HG02678 (cell line): Measurements from ENCODE around the gene CLPSL1.
A peak's percentile ranks its signal among the peaks of the same experiment; 100 is the strongest.
"Not testable (repeated sequence)": the region's sequence is repeated elsewhere in the genome, so short reads cannot be mapped to it uniquely, and the experiment has no call there.

ENCODE experiments used
- ATAC-seq: cut with Tn5 transposase; IDR thresholded peaks from one replicate; pipeline ENCODE4 v1.9.1; 2021; ENCODE audit warnings: mild to moderate bottlenecking, moderate library complexity; ENCODE audit not compliant: unreplicated experiment

Gene CLPSL1, protein sequence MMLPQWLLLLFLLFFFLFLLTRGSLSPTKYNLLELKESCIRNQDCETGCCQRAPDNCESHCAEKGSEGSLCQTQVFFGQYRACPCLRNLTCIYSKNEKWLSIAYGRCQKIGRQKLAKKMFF

DNA sequence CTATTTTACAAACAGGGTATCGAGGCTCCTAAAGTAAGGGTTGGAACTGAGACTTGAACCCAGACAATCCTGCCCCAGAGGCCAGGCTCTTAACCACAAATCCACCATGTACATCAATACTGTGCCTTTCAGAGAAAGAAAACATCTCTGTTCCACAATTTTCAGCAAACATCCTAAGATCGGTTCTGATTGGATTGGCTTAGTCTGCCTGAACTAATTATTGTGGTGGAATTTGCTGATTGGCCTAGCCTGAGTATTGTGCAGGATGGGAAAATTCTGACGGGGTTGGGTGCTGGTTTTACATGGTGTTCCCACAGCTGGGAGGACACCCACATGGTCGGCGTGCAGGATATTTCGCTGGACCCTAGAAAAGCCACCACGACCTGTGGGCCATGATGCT, at the start of gene CLPSL1:
Gene CLPSL1, plus strand, starts transcription at position 301 of the 400 bp plus-strand sequence. Its CDS starts 92 bp downstream, at position 393.
- no peak for ATAC-seq

DNA sequence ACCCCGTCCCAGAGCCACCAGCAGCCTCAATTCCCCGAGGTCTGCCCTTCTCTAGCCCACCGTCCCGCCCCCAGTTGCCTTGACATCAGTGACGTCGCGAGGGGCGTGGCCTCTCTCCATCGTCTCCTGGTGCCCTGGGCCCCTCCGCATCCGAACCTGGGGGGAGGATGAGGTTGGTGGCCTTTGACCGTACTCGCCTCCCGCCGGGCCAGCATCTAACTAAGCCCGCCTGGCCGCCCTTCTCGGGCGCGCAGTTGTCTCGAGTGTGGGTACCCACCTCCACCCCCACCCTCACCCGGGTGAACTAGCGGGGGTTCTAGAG, 49.4 kb upstream of the CLPSL1 start:
- peak; percentile 49 for ATAC-seq

DNA sequence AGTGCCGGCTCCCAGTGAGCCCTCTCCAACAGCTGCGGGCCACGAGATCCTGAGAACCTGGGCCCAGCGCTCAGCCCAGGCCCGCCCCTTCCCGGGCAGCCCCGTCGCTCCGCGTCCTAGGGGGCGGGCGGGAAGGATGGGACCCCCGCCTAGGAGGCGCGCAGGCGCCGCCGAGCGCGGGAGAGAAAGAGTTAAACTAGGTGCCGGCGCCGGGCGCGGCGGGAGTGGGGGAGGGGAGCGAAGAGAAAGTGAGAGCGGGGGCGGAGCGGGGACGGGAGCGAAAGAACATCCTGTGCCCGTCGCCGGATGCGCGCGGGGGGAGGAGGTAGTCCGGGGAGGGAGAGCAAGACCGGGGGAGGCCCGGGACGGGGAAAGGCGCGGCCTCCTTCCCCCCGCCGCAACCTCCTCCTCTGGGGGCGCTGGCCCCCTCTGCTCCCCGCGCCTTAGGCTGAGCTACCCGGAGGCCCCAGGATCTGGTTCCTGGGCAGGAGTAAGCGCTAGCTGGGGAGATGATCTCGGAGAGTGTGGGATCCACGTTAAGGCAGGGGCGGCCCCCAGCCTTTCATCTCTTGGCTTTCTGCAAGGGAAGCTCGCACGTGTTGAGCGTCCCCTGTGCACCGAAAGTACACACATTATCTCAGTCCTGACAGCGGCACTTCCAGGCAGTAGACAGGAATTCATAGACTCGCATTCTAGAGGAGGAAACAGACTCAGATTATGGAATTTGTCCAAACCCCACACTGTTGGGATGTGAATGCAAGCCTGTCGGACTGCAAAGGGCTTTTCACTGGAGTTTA, 48.9 kb upstream of the CLPSL1 start:
- ATAC-seq = peak; percentile 57

DNA sequence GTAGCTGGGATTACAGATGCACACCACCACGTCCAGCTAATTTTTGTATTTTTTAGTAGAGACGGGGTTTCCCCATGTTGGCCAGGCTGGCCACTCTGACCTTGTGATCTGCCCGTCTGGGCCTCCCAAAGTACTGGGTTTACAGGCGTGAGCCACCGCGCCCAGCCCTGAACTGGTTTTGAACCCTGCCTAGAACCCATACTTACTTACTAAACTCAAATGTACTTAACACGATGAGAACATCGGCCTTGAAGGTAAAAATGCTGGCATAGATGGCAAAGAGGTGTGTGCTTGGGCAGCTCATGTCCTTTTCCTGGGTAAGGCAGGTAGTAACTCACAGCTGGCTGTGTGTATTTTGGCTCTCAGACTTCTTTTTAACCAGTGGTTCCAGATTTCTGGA, 47.2 kb upstream of the CLPSL1 start:
- ATAC-seq = no peak

DNA sequence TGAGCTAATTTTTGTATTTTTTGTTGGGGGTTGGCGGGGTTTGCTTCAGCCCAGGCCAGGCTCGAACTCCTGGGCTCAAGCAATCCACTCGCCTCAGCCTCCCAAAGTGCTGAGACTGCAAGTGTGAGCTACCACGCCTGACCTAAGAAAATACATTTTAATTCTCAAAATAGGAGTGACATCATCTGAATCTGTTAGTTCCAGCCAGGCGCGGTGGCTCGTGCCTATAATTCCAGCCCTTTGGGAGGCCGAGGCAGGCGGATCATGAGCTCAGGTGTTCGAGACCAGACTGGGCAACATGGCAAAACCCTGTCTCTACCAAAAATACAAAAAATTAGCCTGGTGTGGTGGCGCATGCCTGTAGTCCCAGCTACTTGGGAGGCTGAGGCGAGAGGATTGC, 46.5 kb upstream of the CLPSL1 start:
- ATAC-seq = not testable (repeated sequence)

DNA sequence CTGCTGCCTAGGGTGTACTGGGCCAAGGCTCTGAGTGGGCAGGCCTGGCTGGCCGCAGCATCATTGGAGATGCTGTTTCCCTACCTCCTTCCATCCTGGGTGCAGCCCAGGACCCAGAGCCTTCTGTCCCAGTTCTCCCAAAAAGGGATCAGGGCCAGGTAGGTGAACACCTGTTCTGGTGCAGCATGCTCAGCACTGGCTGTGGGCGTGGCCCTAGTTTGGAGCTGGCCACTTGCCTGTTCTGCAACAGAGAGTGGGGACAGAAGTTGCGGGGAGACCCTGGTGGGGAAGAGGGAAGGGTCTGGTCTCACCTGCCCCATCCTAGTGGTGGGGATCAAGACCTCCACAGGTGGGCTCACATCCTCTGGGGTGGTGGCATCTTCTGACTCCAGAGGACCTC, 45.4 kb upstream of the CLPSL1 start:
- no peak for ATAC-seq

DNA sequence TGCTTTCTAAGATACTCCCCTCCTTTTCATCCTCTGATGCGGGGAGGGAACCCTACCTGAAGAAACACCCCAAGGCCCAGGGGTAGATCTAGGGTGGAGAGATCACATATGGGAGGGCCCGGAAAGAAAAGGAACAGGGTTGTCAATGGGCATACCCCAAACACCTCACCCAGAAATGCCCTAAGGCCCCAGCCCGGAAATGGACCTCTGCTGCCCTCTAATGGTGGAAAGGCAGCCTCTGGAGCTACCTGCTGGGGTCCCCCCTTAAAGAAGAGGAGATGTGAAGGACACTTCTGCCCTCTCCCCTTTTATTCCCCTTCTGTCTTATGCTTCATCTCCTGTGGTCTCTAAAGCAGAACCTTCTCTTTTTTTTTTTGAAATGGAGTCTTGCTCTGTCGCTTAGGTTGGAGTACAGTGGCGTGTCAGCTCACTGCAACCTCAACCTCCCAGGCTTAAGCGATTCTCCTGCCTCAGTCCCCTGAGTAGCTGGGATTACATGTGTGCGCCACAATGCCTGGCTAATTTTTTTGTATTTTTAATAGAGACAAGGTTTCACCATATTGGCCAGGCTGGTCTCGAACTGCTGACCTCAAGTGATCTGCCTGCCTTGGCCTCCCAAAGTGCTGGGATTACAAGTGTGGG, 44.4 kb upstream of the CLPSL1 start:
- no peak for ATAC-seq

DNA sequence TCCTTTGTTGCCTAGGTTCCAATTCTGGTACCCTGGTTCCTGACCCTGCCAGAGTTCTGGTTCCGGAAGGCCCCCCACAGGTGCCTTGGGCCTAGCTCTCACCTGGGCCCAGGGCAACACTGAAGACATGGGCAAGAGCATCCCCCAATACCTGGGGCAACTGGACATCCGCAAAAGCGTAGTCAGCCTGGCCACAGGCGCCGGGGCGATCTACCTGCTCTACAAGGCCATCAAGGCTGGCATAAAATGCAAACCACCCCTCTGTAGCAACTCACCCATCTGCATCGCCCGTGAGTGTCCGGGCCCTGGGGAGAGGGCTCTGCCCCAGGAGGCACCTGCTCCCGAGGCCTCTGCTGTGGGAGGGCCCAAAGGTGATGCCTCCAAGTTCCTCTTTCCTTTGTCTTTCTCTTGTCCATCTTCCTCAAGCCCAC, 43.8 kb upstream of the CLPSL1 start, which contains the start of gene ARMC12:
Gene ARMC12, plus strand, starts transcription at position 51 of the 431 bp plus-strand sequence. Its CDS starts 77 bp downstream, at position 128.
- no peak for ATAC-seq

DNA sequence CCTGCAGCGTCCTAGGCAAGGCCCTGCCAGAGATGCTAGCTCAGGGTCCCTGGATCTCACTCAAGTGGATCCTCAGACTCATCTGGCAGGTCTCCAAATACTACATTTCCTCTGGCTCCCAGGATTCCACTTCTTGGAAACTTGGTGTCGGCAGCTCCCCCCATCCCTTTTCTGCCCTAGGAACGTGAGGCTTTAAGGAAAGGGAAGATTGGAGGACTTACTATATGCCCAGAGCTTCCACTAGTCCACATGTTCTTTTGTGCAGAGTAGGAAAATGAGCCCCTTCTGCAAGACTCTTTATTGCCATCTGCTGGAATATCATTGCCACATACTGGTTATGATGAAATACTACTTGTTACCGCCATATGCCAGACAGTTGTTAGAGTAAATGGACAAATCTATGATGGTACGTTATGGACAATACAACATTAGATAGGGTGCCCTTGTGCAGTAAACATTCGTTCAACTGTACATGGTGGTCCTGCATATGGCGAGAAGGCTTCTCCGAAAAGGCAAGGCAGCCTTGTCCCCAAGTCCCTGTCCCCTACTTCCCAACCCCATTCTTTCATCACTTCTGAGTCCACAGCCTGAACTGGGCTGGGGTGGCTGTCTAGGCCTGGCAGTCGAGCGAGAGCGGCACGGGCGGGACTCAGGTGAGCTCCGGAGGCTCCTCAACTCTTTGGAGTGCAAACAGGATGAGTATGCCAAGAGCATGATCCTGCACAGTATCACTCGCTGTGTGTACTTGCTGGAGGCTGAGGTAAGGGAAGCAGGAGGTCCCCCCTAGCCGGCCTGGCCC, 43.2 kb upstream of the CLPSL1 start:
- ATAC-seq = peak; percentile 43

DNA sequence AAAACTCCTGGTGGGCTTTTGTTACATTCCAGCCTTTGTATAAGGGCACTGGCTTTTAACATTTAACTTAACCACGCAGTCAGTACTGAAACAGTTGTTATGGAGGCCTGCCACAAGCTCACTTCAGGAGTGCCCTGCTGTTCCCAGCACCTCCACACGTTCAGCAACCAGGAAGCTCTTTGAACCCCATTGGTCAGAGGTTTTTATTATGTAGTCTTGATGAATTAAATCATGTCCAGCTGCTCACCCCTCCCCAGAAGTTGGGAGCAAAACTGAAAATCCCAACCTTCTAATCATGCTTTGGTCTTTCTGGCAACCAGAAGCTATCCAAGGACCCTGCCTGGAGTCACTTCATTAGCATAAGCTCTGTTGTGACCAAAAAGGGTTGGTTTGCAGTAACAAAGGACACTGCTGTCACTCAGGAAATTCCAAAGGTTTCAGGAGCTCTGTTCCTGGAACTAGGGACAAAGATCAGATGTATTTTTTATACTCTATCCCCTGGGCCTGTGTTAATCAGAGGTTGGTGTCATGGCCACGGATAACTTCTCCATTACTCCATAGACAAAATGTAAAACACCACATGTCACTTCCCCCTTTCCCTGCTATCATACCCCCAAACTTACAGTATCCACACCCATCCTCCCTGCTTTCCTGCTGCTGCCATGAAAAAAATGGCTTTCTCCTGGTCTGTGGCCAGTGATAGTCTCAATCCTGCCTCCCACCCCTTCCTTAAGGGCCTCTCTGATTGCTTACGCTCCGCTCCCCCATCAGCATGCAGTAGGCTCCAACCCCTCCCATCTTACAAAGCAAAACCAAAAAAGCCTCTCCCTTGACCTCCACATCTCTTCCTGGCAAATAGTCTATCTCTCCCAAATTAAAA, 40.9 kb upstream of the CLPSL1 start:
- no peak for ATAC-seq

DNA sequence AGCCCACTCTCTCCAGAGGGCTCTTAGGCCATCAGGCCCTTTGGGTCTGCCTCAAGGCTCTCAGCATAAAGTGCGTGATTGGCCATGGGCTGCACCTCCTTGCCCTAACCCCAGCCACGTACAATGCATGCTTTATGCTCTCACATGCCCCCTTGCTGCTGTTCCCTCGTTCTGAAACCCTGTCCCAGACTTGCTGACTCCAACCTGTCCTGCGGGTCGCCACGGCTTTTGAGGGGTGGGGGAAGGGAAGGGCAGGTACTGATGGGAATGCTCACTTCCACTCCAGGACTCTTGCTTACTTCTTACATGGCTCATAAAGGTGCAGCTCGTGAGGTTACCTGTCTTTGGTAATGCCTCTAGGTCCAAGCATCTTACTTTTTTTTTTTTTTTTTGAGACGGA, 38.0 kb upstream of the CLPSL1 start:
- no peak for ATAC-seq

DNA sequence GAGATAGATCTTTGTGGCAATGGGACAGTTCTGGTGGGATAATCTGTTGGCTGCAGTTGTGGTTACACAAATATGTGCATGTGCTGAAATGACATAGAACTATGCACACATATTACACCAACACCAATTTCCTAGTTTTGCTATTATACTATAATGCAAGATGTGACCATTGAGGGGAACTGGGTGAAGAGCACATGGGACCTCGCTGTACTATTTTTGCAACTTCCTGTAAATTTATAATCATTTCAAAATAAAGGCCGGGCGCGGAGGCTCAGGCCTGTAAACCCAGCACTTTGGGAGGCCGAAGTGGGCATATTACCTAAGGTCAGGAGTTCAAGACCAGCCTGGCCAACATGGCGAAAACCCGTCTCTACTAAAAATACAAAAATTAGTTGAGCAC, 35.3 kb upstream of the CLPSL1 start:
- ATAC-seq = no peak

DNA sequence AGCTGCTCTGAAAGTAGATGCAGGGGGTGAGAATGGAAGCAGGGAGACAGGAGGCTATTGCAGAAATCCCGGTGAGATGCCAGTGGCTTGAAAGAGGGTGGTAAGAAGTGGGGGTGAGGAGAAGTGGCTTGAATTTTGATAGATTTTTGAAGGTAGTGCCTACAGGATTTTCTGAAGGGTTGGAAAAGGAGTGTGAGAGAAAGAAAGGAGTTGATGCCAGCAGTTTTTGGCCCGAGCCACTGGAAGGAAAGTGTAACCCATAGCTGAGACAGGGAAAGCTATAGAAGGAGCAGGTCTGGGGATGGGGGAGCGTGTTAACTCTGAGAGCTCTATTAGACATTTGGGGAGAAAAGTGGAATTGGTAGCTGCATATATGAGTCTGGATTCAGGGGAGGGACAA, 34.3 kb upstream of the CLPSL1 start:
- ATAC-seq = no peak

DNA sequence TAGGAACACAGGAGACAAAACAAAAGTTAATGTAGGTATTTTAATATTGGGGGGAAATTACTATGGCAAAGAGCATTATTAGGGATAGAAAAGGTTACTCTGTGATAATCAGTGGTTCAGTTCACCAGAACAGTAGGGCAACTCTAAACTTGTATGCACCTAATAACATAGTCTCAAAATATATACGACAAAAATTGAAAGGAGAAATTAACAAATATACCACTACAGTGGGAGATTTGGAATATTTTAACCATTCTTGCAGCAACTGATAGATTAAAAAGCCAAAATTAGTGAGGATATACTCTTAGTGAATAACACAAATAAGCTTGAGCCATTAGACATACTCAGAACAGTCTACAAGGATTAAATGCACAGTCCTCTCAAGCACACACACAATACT, 32.9 kb upstream of the CLPSL1 start:
- ATAC-seq = no peak

DNA sequence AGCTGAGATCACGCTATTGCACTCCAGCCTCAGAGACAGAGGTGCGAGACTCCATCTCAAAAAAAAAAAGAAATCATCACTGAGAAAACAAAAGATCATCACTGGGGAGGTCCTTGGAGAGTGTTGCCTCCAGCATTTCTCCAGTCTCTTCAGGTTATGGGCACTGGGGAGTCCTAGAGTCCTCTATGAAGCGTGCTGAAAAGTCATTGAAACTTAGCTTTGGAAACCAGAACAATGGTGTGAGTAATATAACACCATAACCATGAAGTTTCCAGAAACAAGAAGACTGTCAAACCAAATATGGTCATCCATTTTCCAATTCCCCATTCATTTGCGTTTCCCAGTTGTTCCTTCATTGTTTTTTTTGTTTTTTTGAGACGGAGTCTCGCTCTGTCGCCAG, 30.3 kb upstream of the CLPSL1 start:
- no peak for ATAC-seq

DNA sequence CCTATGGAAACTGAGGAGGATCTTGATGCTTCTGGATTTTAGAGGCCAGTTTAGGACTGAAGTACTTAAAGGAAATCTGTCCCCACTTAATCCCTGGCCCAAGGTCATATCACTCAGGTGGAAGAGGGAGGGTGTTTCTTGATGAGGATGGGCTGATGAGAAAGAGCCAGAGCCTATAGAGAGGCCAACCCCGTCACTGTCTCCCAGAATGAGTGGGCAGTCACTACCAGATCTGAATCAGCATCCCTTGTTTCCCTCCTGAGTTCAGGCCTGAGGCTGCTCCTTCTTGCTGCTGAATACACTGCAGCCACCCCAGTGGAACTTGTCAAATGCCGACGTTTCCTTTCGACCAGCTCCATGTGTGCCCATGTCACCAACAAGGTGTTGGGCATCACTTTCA, 29.2 kb upstream of the CLPSL1 start:
- ATAC-seq = no peak

DNA sequence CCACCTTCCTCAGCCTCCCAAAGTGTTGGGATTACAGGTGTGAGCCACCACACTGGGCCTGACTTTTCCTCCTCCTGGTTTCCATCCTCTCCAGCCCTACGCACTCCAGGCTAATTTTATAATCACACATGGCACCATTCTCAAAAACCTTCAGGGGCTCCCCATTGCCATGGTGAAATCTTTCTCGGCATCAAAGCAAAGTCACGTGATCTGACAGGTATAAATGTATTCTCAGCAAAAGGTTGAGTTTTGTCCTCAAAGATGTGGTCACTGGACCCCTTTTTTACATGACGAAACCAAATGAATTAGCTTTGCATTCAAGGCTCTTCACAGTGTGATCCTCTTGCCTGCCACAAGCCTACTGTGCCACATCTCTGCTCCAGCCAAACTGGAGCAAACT, 28.5 kb upstream of the CLPSL1 start:
- no peak for ATAC-seq

DNA sequence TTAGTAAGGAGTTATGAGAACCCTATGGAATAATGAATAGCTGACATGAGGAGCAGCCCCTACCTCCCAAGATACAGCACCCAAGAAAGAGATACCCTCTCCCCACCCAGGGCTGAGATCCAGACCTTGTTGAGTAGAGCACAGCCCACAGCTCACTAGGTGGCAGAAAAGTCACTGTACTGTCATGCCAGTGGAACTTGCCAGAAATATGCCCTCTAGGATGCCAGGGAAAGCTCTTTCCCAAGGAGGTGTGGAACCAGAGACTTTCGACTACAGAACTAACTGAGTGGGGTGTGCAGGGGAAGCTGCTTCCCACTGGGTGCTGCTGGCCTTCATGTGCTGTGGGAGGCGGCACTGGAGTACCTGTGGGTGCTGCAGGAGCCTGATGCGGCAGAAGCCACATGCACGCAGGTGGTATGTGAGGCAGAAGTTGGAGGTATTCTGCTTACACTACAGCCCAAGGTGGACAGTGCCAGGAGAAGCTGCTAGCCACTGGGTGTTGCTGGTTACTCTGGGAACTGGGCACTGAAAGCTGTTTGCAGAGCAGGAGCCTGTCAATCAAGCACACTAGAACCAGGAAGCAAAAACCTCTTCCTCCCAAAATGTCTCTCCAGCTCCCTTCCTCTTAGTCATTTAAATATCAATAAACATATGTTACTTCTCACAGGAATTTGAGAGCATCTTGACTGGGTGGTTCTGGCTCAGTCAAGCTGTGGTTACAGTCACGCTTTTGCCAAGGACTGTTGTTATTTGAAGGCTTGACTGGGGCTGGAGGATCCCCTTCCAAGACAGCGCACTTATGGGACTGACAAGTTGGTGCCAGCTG, 26.2 kb upstream of the CLPSL1 start:
- ATAC-seq = no peak

DNA sequence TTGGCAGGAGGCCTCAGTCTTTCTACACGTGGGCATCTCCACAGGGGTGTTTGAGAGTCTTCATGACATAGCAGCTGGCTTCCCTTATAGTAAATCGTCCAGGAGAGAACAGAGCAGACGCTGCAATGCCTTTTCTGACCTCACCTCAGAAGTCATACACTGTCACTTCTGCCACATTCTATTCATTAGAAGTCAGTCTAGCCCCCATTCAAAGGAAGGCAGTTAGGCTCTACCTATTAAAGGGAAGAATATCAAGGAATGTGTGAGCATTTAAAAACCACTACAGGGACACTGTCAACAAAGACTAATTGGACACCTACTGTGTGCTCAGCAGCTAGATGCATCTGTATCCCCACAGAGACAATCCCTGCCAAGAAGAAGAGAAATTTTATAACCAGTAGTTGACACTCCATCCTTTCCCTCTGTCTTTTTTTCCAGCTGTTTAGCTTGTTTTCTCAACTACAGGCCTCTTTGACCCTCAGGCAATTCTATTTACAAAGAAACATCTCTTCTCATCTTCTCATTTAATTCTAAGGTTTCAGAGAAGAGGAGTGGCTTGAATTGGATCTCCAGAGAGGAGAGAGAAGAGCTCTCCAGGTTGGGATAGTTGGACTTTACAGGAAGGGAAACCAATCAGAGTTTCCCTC, 25.4 kb upstream of the CLPSL1 start:
- ATAC-seq = no peak
